Astrocyte of the cerebellum (primary cell): ENCODE measurements around the gene SLC19A3.

Experiments used
- DNase-seq: peaks from one replicate; pipeline ENCODE4 v3.0.0-alpha.2; 2011; ENCODE audit warnings: low read depth
- H3K4me3 ChIP-seq: 2 replicates; pipeline ENCODE4 v1.5.1; 2011; ENCODE audit warnings: mild to moderate bottlenecking, low read depth, low read length, moderate library complexity
- in situ Hi-C: cut with HindIII; loops from 2 replicates; pipeline ENCODE4 v1.10.0; 2017; ENCODE audit warnings: low sequenced_read_pairs
- TF ChIP-seq, protein P1 (sequence below): IDR thresholded peaks from 2 replicates; pipeline ENCODE4 v1.5.1; 2012; ENCODE audit warnings: low read length, low read depth, moderate library complexity, mild to moderate bottlenecking; ENCODE audit errors: missing control alignments

The SLC19A3 gene

DNA sequence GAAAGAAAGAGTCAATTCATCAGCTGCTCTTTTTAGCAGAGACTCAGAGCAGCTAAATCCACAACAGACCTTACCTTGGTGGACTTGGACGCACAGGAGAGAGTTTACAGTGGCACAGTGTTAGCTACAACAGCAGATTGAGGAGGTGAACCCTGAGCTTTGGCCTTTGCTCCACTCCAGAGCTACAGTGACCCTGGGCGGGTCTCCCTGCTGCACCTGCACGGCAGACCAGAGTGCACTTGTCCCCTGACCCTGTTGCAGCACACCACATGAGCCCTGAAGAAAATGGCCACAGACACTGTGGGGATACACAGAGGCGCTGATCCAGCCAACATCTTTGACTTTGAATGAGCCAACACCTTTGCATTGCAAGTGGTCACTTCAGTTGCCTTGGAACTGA, 11.0 kb downstream of the SLC19A3 start:
- in situ Hi-C loops = no loop called here
- H3K4me3 ChIP-seq = no peak overlapping the region
- no peak for DNase-seq
- TF ChIP-seq, protein P1, sequence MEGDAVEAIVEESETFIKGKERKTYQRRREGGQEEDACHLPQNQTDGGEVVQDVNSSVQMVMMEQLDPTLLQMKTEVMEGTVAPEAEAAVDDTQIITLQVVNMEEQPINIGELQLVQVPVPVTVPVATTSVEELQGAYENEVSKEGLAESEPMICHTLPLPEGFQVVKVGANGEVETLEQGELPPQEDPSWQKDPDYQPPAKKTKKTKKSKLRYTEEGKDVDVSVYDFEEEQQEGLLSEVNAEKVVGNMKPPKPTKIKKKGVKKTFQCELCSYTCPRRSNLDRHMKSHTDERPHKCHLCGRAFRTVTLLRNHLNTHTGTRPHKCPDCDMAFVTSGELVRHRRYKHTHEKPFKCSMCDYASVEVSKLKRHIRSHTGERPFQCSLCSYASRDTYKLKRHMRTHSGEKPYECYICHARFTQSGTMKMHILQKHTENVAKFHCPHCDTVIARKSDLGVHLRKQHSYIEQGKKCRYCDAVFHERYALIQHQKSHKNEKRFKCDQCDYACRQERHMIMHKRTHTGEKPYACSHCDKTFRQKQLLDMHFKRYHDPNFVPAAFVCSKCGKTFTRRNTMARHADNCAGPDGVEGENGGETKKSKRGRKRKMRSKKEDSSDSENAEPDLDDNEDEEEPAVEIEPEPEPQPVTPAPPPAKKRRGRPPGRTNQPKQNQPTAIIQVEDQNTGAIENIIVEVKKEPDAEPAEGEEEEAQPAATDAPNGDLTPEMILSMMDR = no peak

DNA sequence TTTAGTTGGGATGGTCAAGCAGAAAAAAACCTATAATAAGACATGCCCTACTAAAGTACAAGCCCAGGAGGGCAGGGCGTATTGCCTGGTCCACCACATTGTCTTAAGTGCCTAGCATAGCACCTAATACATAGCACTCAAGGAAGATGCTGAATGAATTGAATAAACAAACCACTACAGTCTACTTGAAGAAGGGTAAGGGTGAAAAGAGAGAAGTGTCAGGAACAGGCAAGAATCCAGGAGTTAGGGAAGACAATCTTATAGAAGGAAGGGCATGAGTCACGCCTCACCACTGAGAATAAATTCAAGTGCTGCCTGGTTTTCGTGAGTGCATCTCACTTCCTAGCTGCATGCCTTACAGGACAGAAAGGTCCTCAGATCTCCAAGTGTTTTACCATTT, 13.9 kb downstream of the SLC19A3 start:
- in situ Hi-C loops = no loop called here
- TF ChIP-seq, protein P1 = no peak
- no peak overlapping the region for H3K4me3 ChIP-seq
- DNase-seq = no peak

DNA sequence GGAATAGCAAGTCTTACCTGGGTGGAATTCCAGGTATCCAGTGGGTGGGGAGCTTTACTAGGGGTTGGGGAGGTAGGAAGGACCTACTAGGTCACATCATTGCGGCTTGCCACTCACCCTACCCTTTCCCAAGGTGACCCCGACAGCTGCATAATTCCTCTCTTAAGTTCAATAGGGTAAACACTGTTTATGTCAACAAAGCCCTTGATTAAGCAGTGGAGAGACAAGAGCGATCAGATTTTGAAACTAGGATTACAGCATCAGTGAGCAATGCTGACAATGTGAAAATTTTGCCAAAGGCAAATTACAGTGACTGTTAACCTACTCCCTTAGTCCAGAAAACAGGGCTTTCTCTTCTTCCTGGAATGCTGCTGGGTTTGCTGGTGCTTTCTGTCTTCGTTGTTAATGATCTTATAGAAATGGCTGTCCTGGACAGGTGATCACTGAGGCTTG, 14.5 kb downstream of the SLC19A3 start:
- TF ChIP-seq, protein P1 = no peak
- no peak for DNase-seq
- in situ Hi-C loops = no loop called here
- H3K4me3 ChIP-seq = no peak overlapping the region

DNA sequence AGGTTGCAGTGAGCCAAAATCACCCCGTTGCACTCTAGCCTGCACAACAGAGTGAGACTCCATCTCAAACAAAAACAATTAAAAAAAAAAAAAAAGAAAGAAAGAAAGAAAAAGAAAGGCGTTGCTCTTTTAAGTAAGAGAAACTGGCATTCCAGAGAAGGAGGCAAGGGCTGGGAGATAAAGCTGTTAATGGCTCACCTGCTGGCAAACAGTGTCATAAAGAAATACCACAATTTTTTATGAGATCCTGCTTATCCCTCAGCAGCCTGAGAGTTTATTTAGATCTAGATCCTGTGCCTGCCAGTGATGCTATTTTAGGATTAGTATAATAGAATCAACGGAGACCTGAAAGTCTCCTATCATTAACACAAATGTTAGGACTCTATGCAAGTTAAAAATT, 16.3 kb downstream of the SLC19A3 start:
- H3K4me3 ChIP-seq = no peak overlapping the region
- TF ChIP-seq, protein P1 = no peak
- in situ Hi-C loops = no loop called here
- no peak for DNase-seq

DNA sequence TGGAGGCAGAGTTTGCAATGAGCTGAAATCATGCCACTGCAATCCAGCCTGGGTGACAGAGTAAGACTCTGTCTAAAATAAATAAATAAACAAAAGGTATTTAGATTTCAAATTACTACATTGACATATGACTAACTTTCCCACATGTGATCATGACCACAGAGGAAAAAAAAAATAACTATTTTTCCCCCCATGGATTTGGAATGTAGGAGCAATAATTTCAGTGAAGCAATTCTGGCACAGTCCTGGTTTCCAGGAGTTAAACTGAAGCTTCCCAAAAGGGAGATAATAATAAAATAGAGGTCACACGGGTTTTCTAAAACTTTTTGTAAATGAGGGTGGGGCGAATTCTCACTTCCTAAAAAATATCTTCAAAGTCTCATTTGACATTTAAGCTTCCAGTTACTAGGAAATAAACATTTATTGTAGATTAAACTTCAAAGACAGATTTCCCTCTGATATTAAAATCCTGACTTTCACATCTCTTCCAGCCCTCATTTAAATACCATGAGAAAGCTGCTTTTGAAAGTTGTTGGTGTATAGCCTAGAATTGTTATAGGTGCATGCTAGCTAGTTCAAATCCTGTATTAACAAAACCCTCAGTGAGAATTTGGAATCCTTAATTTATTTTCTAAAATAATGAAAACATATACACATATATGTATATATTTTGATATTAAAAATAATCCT, 20.7 kb downstream of the SLC19A3 start:
- TF ChIP-seq, protein P1 = no peak
- DNase-seq = no peak
- in situ Hi-C loops = no loop called here

DNA sequence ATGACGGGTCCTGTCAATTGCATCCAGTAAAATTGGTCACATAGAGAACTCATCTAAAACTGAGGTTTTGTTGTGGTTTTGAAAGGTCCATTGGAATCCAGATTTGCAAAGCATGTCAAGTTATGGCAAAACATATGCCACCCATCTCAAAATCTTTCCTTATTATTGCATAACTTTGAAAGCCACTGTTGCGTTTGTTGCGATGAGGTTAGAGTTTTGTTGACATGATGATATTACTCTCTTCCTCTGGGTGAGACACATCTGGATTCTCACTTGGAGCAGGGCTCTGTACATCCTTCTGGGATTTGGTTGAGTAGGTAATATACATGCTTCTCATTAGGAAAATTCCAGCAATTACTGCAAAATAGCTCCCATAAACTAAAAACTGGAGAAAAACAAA, 30.6 kb downstream of the SLC19A3 start:
- TF ChIP-seq, protein P1 = no peak
- DNase-seq = no peak
- in situ Hi-C loops = no loop called here
- H3K4me3 ChIP-seq = no peak overlapping the region

More for the DNA sequence above, 20.7 kb downstream of the SLC19A3 start:
- no peak overlapping the region for H3K4me3 ChIP-seq
